Cerebellar nuclear complex (tissue), 1 donor: ENCODE data around the gene MALL.
"Not testable (repeated sequence)": the region's sequence is repeated elsewhere in the genome, so short reads cannot be mapped to it uniquely, and the experiment has no call there.

Experiments
- DNase-seq, 2 experiments: peaks; one replicate each; lab custom pipeline; 2025; lab: John Stamatoyannopoulos, UW

Gene MALL

GRCh38 chr2:110115291-110116032 is at the start of gene MALL:
Gene MALL (minus strand): TSS chr2:110115822. CDS start chr2:110115792, 30 bp downstream.
- no peak for DNase-seq

DNA sequence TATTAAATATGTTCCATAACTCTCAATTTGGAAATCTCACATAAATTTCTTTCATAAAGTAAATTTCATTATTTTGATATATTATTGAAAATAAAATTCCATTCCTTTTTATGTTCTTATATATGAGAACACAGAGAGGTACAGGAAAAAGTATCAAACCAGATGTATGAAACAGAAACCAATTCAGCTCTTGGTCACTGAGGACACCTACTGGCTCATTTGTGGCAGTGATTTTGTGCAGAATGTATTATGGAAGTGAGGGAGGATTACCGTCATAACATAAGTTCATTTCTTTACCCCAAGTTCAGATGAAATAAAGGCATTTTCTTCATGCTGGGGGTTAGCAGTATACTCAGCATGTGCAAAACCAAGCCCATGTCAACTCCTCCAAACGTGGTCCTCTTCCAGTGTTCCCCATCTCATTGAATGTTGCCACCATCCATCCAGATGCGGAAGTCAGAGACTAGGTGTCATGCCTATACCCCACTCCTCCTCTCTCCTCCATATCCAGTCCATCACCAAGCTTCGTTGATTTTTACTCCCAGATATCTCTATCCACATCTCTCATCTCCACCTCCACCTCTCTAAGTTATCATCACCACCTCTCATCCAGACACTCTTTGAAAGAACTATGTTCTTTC is 41.7 kb upstream of the MALL start:
- no peak for DNase-seq

DNA sequence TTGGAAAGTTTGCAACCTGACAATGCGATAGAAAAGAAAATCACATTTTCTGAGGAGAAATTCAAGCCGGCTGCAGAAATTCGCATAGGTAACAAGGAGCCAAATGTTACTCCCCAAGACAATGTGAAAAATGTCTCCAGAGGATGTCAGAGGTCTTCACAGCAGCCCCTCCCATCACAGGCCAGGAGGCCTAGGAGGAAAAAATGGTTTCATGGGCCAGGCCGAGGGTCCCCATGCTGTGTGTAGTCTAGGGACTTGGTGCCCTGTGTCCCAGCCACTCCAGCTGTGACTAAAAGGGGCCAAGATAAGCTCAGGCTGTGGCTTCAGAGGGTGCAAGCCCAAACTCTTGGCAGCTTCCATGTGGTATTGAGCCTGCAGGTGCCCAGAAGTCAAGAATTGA is 39.2 kb upstream of the MALL start:
- not testable (repeated sequence) for DNase-seq

DNA sequence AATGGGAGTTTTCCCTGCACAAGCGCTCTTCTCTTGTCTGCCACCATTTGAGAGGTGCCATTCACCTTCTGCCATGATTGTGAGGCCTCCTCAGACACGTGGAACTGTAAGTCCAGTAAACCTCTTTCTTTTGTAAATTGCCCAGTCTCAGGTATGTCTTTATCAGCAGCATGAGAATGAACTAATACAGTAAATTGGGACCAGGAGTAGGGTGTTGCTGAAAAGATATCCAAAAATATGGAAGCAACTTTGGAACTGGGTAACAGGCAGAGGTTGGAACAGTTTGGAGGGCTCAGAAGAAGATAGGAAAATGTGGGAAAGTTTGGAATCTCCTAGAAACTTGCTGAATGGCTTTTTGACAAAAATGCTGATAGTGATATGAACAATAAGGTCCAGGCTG is 38.6 kb upstream of the MALL start:
- not testable (repeated sequence) for DNase-seq

- DNase-seq, result no peak
These were observed 37.8 kb upstream of the MALL start for GRCh38 chr2:110153416-110153815.

- no peak for DNase-seq
These were observed 37.3 kb upstream of the MALL start for GRCh38 chr2:110152943-110153342.

GRCh38 chr2:110149330-110150220 is 34.0 kb upstream of the MALL start:
- DNase-seq, result no peak

DNA sequence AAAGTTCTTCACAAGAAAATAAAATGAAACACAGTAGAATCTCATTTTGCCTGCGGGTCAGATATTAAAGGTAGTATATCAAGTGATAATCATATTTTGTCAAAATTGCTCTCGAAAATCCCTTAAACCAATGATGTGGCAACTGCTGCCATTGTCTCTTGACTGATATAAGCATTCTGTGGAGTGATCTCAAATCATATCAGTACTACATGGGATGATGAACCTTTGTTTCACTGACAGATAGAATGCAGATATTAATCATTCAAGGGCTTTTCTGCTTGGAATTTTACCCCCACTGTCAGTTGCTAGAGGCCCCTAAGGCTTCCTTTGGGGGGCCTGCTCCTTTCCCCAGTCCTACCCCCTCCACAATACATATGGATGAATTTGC is 31.3 kb upstream of the MALL start:
- DNase-seq, result no peak

DNA sequence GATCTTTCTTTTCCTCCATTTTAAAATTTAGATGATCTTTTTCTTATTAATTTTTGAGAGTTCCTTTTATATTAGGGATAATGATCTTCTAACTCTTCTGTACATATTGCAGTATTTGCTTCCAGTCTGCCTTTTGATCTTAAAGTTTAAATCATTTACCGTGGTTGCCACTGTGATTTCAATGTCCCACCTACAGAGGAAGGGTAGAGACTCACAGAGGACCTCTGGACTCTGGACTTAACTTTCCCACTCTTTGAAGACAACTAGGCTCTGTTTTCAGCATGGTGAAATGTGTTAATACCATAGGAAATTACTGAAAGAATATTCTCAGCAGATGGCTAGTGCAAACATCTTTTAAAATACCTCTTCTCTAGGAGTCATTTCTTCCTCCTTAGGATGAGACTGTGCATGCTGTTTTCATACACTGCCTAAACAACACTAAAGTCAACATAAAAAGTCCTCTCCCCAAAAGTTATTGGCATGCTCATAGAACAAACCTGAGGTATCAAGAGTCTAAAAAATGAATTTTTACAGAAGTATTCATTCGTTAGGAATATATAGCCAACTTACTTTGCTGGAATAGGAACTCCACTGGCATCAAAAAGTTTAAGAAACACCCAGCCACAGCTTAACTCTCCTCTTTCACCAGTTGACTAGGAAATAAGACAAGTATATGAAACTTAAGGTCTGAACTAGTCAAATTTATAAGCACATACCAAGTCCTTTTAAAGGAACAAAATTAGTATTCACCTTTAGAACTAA is 30.7 kb upstream of the MALL start:
- DNase-seq, result no peak

DNA sequence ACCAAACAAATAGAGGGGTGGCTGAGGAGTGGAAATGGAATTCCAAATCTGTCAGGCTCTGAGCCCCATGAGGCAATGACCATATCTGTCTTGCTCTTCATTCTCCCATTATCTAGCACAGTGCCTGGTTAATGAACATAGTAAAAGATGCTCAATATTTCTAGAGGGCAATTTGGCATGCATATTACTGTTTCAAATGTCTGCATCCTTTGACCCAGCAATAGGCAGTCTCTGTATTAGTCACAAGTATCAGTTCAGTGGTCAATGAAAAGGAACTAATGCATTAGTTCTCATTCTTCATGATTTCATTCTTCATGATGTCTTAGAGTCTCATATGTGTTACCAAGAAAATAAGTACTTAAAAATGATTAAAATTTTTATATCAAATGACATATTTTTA is 28.4 kb upstream of the MALL start:
- DNase-seq, result no peak

DNA sequence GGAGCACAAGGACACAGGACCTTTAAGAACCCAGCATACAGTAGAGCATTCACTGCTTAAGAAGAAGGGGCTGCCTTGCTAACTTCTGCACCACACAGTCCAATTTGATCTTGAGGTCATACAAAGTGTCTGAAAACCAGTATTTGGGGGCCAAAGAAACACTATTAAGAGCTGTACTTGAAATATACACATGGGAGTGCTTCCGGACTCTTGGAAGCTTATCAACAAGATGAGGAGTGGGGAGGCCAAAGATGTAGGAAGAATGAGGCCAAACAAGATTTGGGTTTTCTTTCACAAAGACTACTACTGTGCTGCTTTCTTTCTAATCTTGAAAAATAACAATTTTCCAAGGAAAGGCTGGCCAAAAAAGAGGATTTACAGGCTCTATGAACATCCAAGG is 24.8 kb upstream of the MALL start:
- DNase-seq, result no peak

DNA sequence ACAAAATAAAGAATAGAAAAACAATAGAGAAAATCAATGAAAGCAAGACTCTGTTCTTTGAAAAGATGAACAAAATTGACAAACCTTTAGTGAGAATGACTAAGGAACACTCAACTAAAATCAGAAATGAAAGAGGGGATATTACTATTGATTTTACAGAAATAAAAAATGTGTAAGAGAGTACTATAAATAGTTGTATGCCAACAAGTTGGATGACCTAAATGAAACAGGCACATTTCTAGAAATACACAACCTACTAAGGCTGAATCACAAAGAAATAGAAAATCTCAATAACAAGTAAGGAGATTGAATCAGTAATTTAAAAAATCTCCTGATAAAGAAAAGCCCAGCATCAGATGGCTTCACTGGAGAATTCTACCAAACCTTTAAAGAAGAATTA is 18.4 kb upstream of the MALL start:
- DNase-seq, result no peak

DNA sequence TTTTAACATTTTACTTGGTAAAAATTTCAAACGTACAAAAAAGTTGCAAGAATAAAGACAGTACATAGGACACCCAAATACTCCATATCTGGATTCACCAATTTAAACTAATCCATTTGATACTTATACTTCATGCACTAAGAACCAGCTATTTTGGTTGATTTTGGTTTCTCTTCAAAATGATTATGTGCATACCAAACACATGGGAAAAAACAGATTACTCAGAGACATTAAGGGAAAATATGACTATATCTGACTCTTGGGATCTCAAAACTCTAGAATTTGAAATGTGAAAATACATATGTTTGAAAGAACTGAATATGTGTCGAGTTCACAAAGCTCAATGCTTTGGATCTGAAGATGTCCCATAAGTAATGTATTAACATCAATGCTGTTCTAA is 15.5 kb upstream of the MALL start:
- DNase-seq, result no peak

DNA sequence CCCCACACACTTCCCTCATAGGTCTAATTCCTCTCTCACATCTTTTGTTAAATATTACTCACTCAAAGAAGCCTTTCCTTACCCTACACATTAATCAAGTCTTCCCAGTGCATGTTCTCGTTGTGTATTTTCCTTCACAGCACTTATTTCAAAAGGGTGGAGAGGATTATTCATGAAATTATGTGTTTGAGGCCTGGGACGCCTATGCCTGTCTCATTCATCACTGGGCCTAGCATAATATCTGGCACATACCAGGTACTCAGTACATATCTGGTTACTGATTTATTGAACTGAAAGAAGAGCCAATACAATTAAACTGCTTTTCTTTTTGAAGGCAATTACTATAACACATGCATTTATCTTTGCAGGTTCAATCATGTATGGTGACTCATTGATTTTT is 15.1 kb upstream of the MALL start:
- DNase-seq, result no peak

DNA sequence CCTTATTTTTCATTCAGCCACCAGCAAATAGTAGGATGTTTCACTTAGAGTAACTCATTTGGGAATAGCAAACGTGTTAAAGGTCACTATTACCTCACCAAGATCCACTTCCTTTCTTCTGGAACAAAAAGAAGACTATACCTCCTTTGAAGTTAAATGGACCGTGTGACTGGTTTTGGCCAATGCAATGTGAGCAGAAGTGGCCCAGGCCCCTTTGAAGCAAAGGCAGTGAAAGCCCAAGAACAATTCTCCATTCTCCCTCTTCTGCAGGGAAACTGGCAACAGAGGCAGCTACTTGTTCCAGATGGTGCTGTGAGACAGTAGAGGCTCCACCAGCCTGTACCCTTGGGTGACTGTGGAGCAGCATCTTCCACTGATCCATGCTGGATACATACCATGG is 11.3 kb upstream of the MALL start:
- DNase-seq, result no peak

- DNase-seq, result no peak
These were observed 10.6 kb upstream of the MALL start for GRCh38 chr2:110126086-110126773.

DNA sequence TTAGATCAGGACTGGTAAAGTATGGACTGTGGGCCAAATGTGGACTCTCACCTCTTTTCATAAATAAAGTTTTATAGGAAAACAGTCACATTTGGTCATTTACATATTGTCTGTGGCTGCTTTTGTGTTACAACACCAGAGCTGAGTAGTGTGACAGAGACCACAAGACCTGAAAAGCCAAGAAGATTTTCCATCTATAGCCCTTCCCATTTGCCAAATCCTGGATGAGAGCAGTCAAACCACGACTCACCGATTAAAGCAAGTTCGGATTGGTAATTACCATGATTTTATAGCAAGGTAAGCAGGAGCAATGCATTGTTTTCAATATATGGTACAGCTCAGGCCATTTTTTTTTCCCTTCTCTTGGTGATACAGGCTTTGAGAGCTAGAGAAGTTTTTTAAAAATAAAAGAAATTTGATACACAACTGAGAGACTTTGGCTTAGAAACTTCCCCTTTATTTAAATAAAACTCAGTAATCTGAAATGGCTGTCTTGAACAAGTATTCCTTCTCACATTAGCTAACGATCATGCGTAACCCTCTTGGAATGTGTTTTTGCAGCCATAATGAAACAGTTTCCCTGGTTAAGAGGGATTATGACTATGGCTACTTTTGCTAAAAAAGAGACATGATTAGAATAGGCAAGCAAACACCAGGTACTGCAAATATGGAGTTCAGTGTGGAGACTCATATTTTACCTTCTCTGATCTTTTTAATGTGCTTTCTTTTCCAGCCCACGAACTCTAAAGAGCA is 9.5 kb upstream of the MALL start:
- no peak for DNase-seq

DNA sequence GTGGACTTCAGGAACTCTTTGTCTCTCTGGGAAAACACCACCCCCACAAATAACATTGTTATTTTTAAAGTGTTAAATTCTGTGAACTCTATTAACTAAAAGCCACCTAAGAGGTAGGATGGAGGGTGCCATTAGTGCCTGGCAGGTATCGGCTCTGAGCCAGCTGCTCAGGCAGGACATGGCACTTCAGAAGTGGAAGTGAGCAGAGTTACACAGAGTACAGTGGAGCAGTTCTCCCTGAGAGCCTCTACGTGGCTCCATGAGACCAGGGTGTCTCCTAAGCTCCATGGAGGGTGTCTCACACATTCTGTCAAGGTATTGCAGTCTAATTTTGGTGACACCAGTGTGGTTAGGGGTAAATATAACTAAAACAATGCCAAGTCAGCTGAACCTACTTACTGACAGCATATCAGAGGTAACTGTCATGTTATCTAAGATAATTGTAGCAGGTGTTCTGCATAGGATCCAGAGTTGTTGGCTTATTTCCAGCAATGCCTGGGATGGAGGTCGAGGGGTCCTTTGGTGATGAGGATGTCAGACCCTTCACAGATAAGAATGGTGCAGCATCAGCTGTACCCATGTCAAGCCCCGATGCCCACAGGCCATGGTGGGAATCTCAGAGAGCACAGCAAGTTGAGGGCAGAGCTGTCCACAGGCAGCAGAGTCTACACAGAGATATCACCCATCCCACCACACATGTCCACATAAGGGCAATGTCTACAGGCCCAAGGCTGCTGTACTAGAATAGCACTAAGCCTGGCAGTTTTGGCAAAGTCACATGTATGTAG is 8.6 kb upstream of the MALL start:
- no peak for DNase-seq

DNA sequence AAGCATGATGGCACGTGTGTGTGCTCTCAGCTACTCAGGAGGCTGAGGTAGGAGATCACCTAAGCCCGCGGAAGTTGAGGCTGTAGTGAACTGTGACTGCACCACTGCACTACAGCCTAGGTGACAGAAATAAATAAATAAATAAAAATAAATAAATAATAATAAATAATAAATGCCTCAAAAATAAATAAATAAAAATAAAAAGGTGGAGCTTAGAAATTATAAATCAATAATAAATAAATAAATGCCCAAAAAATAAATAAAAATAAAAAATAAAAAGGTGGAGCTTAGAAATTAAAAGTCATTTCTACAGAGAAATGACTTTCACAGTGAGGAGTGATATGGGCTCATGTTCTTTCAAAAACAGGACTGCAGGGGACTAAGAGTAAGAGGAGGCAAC is 6.0 kb upstream of the MALL start:
- DNase-seq, result no peak

DNA sequence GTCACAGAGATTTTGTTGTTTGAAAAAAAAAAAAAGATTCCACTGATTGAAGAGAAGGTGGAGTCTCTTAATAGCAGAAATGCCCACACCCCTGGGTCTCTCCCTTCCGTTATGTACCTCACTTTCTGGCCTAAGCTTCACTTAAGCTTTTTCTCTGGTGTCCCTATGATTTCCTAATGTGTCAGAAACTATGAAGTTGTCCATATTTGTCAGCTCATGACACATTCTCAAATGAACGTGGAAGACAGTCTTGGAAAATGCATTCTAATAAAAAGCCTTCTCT is 5.4 kb upstream of the MALL start:
- no peak for DNase-seq
